AG04449 (cell line): ENCODE results near the gene STRADA.

Experiments used
- CTCF ChIA-PET: fragments of 350-600 bp; formaldehyde crosslinking; extraction: SDS; loops from one replicate; lab custom pipeline; 2021; ENCODE audit warnings: antibody characterized with exemption; lab: Yijun Ruan, JAX
- POLR2A ChIA-PET: fragments of 400-600, 350-600 bp; formaldehyde crosslinking; extraction: SDS; loops from one replicate; lab custom pipeline; 2020; ENCODE audit warnings: antibody characterized with exemption, inconsistent platforms; lab: Yijun Ruan, JAX
- DNase-seq: peaks from one replicate; pipeline ENCODE4 v3.0.0-alpha.2; 2010; ENCODE audit warnings: low read depth, low spot score
- H3K4me3 ChIP-seq: 2 replicates; pipeline ENCODE4 v1.5.1; 2011; ENCODE audit warnings: low read depth, mild to moderate bottlenecking, control low read depth, low read length
- CTCF ChIP-seq: IDR thresholded peaks from one replicate; pipeline ENCODE4 v1.5.1; 2011; ENCODE audit warnings: mild to moderate bottlenecking, moderate library complexity, low read length, control low read depth, inconsistent platforms; ENCODE audit not compliant: insufficient read depth; ENCODE audit errors: missing control alignments

The STRADA gene

GRCh38 chr17:63689479-63689878, 52.1 kb downstream of the STRADA start:
- no peak for DNase-seq
- ChIA-PET CTCF (interaction anchor here (11.4 kb wide), 1 partner anchor 7 kb away, joined by 73 read pairs; no protein-coding TSS in a partner anchor), POLR2A (no interaction called here)
- H3K4me3 ChIP-seq = no peak overlapping the region
- TF ChIP-seq CTCF = no peak

GRCh38 chr17:63688396-63689020, 53.1 kb downstream of the STRADA start:
- TF ChIP-seq CTCF = no peak
- POLR2A ChIA-PET = no interaction called here
- CTCF ChIA-PET = interaction anchor here (11.4 kb wide), 1 partner anchor 8 kb away, joined by 73 read pairs; no protein-coding TSS in a partner anchor
- H3K4me3 ChIP-seq = no peak overlapping the region
- no peak for DNase-seq

GRCh38 chr17:63686138-63686685, 55.4 kb downstream of the STRADA start:
- TF ChIP-seq CTCF = no peak
- CTCF ChIA-PET = interaction anchor here (1.5 to 11.4 kb wide), 2 partner anchors 10 kb away, joined by 4 to 73 read pairs; no protein-coding TSS in a partner anchor
- POLR2A ChIA-PET = interaction anchor here (1.4 kb wide), 1 partner anchor 9 kb away, joined by 4 read pairs; no protein-coding TSS in a partner anchor
- H3K4me3 ChIP-seq = no peak overlapping the region
- no peak for DNase-seq

GRCh38 chr17:63685578-63685977, 56.0 kb downstream of the STRADA start:
- no peak for DNase-seq
- H3K4me3 ChIP-seq = no peak overlapping the region
- TF ChIP-seq CTCF = no peak
- CTCF ChIA-PET = interaction anchor here (11.4 kb wide), 1 partner anchor 11 kb away, joined by 73 read pairs; no protein-coding TSS in a partner anchor
- POLR2A ChIA-PET = interaction anchor here (1.4 kb wide), 1 partner anchor 9 kb away, joined by 4 read pairs; no protein-coding TSS in a partner anchor

- no peak overlapping the region for H3K4me3 ChIP-seq
- DNase-seq = no peak
- TF ChIP-seq CTCF = no peak
- ChIA-PET CTCF (interaction anchor here (11.4 kb wide), 1 partner anchor 11 kb away, joined by 73 read pairs; no protein-coding TSS in a partner anchor), POLR2A (no interaction called here)
These were observed 56.6 kb downstream of the STRADA start for GRCh38 chr17:63685041-63685440.

- no peak for TF ChIP-seq CTCF
- no peak for DNase-seq
- ChIA-PET CTCF (interaction anchor here (1.0 to 11.4 kb wide), 3 partner anchors 8 to 70 kb away, joined by 3 to 73 read pairs (median 4); no protein-coding TSS in a partner anchor), POLR2A (no interaction called here)
- H3K4me3 ChIP-seq = no peak overlapping the region
These were observed 58.6 kb downstream of the STRADA start for GRCh38 chr17:63682981-63683380.
